ENCODE measurements around the gene SRSF10.
"Not testable (repeated sequence)": the region's sequence is repeated elsewhere in the genome, so short reads cannot be mapped to it uniquely, and the experiment has no call there.

The SRSF10 gene

DNA sequence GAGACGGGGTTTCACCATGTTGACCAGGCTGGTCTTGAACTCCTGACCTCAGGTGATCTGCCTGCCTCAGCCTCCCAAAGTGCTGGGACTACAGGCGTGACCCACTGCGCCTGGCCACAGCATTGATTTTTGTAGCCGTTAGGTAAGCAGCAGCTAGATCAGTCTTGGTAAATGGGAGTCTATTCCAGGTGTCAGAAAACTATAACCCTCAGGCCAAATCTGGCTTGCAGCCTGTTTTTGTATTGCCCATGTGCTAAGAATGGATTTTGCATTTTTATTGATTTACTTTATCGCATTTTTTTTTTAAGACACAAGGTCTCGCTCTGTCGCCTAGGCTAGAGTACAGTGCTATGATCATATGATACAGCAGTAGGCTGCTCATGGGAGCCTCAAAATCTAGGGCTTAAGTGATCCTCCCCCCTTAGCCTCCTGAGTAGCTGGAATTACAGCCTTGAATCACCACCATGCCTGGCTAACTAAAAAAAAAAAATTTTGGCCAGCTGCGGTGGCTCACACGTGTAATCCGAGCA is 16.6 kb upstream of the SRSF10 start:
- no peak for DNase-seq

DNA sequence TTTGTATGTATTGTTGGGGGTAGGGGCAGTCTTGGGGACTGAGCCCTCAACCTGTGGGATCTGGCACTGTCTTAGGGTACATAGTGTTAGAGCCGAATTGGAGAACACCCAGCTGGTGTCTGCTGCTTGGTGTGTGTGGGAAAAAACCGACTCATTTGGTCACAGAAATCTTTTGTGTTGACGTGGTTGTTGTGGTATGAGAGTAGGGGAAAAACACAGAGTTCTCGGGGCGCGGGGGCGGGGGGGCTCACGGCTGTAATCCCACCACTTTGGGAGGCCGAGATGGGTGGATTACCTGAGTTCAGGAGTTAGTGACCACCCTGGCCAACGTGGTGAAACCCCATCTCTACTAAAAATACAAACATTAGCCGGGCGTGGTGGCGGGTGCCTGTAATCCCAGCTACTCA is 15.3 kb upstream of the SRSF10 start:
- DNase-seq = no peak

DNA sequence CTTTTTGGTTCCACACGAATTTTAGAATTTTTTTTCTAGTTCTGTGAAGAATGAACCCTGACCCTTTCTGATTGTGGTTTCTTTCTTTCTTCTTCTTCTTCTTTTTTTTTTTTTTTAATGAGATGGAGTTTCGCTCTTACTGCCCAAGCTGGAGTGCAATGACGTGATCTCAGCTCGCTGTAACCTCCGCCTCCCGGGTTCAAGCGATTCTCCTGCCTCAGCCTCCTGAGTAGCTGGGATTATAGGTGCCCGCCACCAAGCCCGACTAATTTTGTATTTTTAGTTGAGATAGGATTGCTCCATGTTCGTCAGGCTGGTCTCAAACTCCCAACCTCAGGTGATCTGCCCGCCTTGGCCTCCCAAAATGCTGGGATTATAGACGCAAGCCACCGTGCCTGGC is 11.9 kb upstream of the SRSF10 start:
- DNase-seq = not testable (repeated sequence)

DNA sequence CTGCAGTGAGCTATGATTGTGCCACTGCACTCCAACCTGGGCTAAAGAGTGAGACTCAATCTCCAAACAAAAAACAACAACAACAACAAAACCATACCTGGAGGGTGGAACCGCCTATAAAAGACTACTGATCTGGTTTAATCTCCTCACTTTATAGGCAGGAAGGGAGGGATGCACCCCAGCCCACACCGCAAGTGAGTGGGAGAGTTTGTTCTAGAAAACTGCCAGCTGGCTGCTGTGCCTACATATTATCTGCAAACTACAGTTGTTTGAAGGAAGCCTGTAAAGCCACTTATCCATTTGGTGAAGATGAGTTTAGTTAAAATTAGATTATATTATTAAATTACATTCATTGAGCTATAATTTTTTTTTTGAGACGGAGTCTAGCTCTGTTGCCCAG is 9.1 kb upstream of the SRSF10 start:
- DNase-seq = no peak

DNA sequence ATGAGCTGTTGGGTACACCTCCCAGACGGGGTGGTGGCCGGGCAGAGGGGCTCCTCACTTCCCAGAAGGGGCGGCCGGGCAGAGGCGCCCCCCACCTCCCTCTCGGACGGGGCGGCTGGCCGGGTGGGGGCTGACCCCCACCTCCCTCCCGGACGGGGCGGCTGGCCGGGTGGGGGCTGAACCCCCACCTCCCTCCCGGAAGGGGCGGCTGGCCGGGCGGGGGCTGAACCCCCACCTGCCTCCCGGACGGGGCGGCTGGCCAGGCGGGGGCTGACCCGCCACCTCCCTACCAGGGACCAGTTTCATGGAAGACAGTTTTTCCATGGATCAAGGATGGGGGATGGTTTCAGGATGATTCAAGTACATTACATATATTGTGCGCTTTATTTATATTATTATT is 6.9 kb upstream of the SRSF10 start:
- not testable (repeated sequence) for DNase-seq

DNA sequence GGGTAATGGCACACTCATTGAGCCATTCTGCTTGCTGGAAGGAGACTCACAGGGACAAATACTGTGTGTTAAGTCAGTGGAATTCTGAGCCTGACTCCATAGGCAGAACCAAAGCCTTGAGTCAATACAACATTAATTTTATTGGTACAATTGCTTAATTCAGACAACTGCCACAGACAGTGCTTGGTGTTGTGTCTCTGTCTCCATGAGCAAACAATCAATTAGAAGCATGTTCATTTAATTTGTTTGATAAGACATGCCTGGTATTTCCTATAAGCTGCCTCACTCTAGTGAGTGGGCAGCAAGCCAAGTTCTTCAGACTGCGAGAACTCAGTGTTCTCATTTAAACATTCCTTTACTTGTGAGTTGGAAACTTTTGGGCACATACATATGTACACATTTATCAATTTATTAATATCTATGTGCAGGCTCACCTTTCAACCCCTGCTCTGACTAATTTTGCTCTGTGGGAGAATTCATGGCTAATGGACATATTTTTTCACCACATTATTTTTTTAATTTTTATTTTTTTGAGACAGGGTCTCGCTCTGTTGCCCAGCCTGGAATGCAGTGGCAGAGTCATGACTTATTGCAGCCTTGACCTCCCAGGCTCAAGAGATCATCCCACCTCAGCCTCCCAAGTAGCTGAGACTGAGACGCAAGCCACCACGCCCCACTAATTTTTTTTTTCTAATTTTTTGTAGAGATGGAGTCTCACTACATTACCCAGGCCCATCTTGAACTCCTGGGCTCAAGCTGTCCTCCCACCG is 4.5 kb upstream of the SRSF10 start:
- no peak for DNase-seq

- peak; percentile 72 for DNase-seq
Observed at GRCh38 chr1:23980728-23981070, 572 bp upstream of the SRSF10 start.

GRCh38 chr1:23979387-23979880 is 693 bp downstream of the SRSF10 start:
- no peak for DNase-seq

DNA sequence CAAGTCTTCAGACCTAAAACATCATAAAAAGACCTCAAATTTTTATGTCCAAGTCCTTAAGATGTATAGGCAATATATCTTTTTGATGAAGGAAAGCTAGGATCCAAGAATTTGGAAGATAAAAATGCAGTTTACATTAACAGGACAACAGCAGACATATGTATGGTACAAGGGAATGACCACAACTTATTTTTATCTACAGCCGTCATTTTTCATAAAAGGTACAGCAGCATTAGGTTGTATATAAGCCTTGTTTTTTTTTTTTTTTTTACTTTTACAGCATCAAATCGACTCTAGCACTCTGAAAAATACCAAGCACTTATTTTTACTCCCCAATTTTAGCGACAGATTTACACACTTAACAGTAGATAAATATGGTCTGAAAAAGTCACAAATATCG is 1.3 kb downstream of the SRSF10 start:
- no peak for DNase-seq

DNA sequence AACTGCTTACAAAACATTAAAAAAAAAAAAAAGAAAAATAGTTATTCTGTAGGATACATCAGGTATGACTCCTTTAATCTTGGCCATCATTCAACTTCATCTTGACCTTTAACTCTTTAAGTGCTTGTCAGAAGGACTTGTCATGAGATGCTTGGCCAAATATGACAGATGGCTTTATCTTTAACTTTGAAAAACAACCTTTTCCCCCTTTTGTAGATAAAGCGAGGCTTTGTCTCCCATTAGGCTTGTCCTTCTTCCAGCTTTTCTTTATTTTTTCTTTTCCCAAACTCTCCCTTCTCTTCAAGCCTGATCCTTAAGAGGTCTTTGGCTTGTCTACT is 2.3 kb downstream of the SRSF10 start:
- DNase-seq = no peak

DNA sequence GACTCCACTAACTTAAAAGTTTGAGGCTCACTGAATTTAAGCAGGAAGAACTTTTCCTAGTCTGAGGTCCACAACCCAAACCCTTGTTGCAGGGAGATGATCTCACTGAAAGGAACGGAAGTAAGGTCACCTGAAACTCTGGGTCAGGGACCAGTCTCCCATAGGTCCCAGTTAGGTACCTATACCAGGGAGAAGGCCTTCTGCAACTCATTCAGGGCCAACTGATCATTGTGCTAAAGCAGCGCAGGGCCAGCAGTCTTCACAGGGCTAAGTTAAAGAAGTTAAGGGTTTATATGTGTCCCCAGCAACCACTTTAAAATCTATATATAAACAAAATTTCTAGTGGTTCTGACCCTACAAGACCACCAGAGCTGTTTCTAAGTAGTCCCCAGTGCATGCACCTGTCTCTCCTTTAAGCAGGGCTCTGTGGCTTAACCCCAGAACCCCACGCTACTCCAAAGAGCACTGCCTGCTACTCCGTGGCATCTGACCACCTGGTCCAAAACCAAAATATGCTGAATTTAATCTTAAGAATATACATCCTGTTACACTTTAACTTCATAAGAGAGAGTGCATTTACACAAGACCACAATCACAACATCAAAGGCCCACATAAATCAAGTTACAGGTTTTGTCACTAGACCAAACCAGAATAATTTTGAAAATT is 2.8 kb downstream of the SRSF10 start:
- no peak for DNase-seq

GRCh38 chr1:23967871-23968270 is 12.3 kb downstream of the SRSF10 start:
- DNase-seq = no peak

DNA sequence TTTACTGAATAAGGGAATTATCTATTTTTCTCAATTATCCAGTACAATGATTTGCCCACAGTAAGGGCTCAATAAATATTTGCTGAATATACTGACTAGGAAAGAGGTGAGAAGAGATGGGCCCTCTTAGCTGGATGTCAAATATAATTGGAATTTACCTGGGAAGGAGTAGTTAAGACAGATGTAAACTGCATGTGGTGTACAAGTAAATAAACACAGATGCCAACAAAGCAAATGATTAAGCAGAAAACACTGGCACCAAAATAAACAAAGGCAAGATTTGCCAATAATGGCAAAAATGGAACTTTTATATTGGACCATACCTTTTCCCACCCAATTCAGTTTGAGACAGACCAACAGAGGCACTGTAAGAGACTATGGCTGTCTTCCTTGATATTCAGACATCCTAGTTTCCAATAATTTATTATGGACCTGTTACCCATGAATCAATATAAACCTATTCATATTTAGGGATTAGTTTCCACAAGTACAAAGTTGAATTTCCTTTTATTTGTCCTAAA is 13.1 kb downstream of the SRSF10 start:
- no peak for DNase-seq

- no peak for DNase-seq
Observed at GRCh38 chr1:23964790-23965740, 15.1 kb downstream of the SRSF10 start.

GRCh38 chr1:23964235-23964668 is 15.9 kb downstream of the SRSF10 start:
- no peak for DNase-seq

- no peak for DNase-seq
Observed at GRCh38 chr1:23963617-23964234, 16.4 kb downstream of the SRSF10 start.

GRCh38 chr1:23960291-23961020 is 19.7 kb downstream of the SRSF10 start:
- DNase-seq = no peak

DNA sequence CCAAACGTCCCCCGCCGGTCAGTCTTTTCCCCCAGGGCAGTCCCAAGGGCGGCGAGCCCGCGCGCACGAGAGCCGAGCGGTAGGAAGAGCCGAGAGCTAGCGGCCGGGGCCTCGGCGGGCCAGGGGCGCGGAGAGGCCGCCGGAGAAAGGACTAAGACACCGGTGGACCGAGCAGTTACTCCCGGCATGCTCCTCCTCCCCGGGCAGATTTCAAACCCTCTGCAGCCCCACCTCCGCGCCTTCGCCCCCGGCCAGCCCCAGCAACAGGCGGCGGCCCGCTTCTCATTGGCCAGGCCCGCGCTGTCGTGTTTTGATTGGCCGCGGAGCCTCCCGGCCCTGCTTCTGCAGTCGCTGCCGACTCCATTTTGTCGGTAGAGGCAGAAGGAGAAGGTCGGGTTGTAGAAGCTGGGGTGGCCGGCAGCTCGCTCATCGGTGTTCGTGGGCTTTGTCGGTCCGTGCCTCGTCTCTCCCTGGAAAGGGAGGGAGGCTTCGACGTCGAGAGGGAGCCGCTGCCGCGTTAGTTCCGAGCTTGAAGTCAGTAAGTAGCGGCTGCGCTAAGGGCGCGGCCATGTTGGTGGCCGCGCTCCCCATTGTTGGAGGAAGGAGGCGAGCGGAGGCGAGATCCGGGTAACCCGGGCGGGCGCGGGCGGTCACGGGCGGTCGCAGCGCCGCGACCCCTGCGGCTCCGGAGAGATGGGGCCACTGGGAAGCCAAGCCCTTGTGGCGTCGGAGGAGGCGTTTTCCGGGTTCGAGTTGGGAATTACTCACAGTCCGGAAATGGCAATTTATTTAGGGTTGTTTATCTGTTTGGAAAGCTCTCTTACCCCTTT is 20.5 kb downstream of the SRSF10 start, which contains the start of gene PNRC2:
PNRC2 (plus strand) TSS at position 368 of the 830 bp plus-strand sequence. CDS start 1,630 bp downstream, outside the sequence.
- DNase-seq = peak; percentile 97

- peak; percentile 91 for DNase-seq
Observed at GRCh38 chr1:23958810-23959460, 21.2 kb downstream of the SRSF10 start.

Measured in activated naive CD4-positive, alpha-beta T cell treated with anti-CD3 and anti-CD28 coated beads, Interleukin-2, amount 50 U/mL, for 16 hours (primary cell).